Adrenal gland (tissue), 12 donors: ENCODE results near the gene SLC2A6. TPM values are rescaled to one million over a fixed set of nuclear protein-coding genes. Genes with fewer than 3 reads are reported as not detected.

Experiments
- DNase-seq, 7 donors: peaks; one replicate each; pipeline ENCODE4 v3.0.0-alpha.2; 2019 to 2020
- H3K27ac ChIP-seq, 5 donors: fragments of 200-600 bp; sonication (generic) in 4 of 5; 1 replicate in 3 of 5; 2 replicates in 2 of 5; pipeline versions ENCODE4 v1.5.1 to v1.8.0; 2016 to 2020; ENCODE audit warnings: mild to moderate bottlenecking in 1 of 5
- H3K27me3 ChIP-seq: fragments of 200-600 bp; 2 replicates; pipeline ENCODE4 v1.8.0; 2021
- H3K36me3 ChIP-seq, 2 donors: fragments of 200-600 bp; replicated peaks in 1 of 2; 1 replicate in 1 of 2; 2 replicates in 1 of 2; pipeline versions ENCODE4 v1.5.1 to v1.8.0; 2018 to 2022
- H3K4me1 ChIP-seq, 2 donors: fragments of 200-600 bp; replicated peaks in 1 of 2; 1 replicate in 1 of 2; 2 replicates in 1 of 2; pipeline versions ENCODE4 v1.5.1 to v1.8.0; 2018 to 2021
- H3K4me3 ChIP-seq, 4 donors: fragments of 200-600 bp; sonication (generic) in 3 of 4; one replicate each; pipeline ENCODE4 v1.5.1; 2016 to 2018
- H3K9me3 ChIP-seq, 3 donors: fragments of 200-600 bp; sonication (generic) in 1 of 3; replicated peaks in 1 of 3; 1 replicate in 2 of 3; 2 replicates in 1 of 3; pipeline versions ENCODE4 v1.5.1 to v1.8.0; 2016 to 2021
- CTCF ChIP-seq, 6 experiments: fragments of 450-650 bp in 4 of 6; fragments of 200-600 bp in 2 of 6; sonication (generic) in 1 of 6; IDR thresholded peaks; 1 replicate in 5 of 6; 2 replicates in 1 of 6; pipeline versions ENCODE4 v1.5.1 to v1.8.0; 2016 to 2021; ENCODE audit warnings: antibody characterized with exemption in 6 of 6, mild to moderate bottlenecking in 2 of 6, moderate library complexity in 1 of 6
- POLR2A ChIP-seq, 2 donors: fragments of 450-650 bp; IDR thresholded peaks; one replicate each; pipeline ENCODE4 v1.6.1; 2017; ENCODE audit warnings: antibody characterized with exemption in 2 of 2, mild to moderate bottlenecking in 2 of 2, moderate library complexity in 1 of 2
- WGBS, 4 donors: extraction: QIAGEN DNeasy Blood & Tissue Kit in 2 of 4; methylation state at CpG; one replicate each; pipeline versions ENCODE4 v1.1.5 to v1.1.7; 2013 to 2017; 5-methylcytosine and 5-hydroxymethylcytosine counted together
- intact Hi-C, 2 donors: fragments of 100-400 bp; cut with DNase I; formaldehyde crosslinking; loops; one replicate each; pipeline versions ENCODE4 v1.14.1 to v1.15.0; 2022 to 2023
- polyA plus RNA-seq, 3 donors: library from polyadenylated mRNA; stranded (reverse); fragments of 200-250 nt in 2 of 3; fragments of 350-450 nt in 1 of 3; fragmentation: Illumina TruSeq in 1 of 3; extraction: RNeasy Lipid Tissue Mini Kit (QIAGEN cat#74804) in 1 of 3; gene quantifications; one replicate each; pipeline ENCODE4 v1.2.3, GENCODE V29; 2013 to 2014
- total RNA-seq, 9 donors: library from RNA; depleted of rRNA in 4 of 9; stranded (reverse); fragments of >200 nt in 4 of 9; fragments of 120-200 nt in 1 of 9; fragmentation: NEBNext Ultra II Directional in 1 of 9; extraction: Animal tissue kit (Norgen Biotek cat#: 25700) in 1 of 9; gene quantifications; one replicate each; pipeline versions ENCODE4 v1.1.0 to v1.2.4, GENCODE V29; 2013 to 2023
- donor health status: healthy with polysubstance abuse.
- donor health status: Bipolar disorder and iron deficiency.
- donor health status: DM: yes; HTN: yes; CAD: no.
- donor health status: DM: no; HTN: no; CAD: no.
- donor health status: DM: no; HTN: no; CAD: no.
- donor health status: DM: yes; HTN: yes; CAD: no.

The SLC2A6 gene
- total and polyA plus RNA-seq, 12 donors: 1.4 to 79.1 (median 5.8) TPM

GRCh38 chr9:133492061-133493021, 13.4 kb upstream of the SLC2A6 start:
- TF ChIP-seq POLR2A (IDR thresholded peaks at IDR 0.05): no peak
- TF ChIP-seq CTCF (IDR thresholded peaks at IDR 0.05): no peak
- Histone ChIP-seq H3K27ac (peak overlapping the region in 3 of 5 donors; percentile 44 to 86 (median 47)), H3K9me3 (no peaks in the 10 kb centered on the region), H3K4me1 (no peaks in the 10 kb centered on the region), H3K4me3 (no peak overlapping the region), H3K27me3 (no peaks in the 10 kb centered on the region), H3K36me3 (no peaks in the 10 kb centered on the region)
- 57 to 72% (median 65%) methylated on average over 11 to 33 of the region's 33 CpGs for WGBS, 4 donors
- no peak for DNase-seq
- intact Hi-C loops: no loop called here

GRCh38 chr9:133491656-133491925, 12.7 kb upstream of the SLC2A6 start:
- Histone ChIP-seq H3K27me3 (no peaks in the 10 kb centered on the region), H3K27ac (peak overlapping the region in 3 of 5 donors; percentile 44 to 86 (median 47)), H3K9me3 (no peaks in the 10 kb centered on the region), H3K4me1 (no peaks in the 10 kb centered on the region), H3K4me3 (no peak overlapping the region), H3K36me3 (no peaks in the 10 kb centered on the region)
- no peak for DNase-seq
- TF ChIP-seq CTCF (IDR thresholded peaks at IDR 0.05): no peak
- TF ChIP-seq POLR2A (IDR thresholded peaks at IDR 0.05): no peak
- intact Hi-C loops: no loop called here
- 79 to 86% (median 84%) methylated on average over 7 to 8 of the region's 8 CpGs for WGBS, 4 donors

- H3K4me1 ChIP-seq: peaks cover 0 to 2% of the 10 kb centered on the region in 2 donors
- H3K36me3 ChIP-seq: no peaks in the 10 kb centered on the region
- no peaks in the 10 kb centered on the region for H3K9me3 ChIP-seq
- H3K27me3 ChIP-seq: no peaks in the 10 kb centered on the region
- 69 to 78% (median 75%) methylated on average over 6 to 12 of the region's 12 CpGs for WGBS, 4 donors
- no peak for DNase-seq
- TF ChIP-seq POLR2A (IDR thresholded peaks at IDR 0.05) (no peak), CTCF (IDR thresholded peaks at IDR 0.05) (no peak)
- peak overlapping the region in 2 of 5 donors; percentile 44 to 86 for H3K27ac ChIP-seq
- intact Hi-C loops: no loop called here
- no peak overlapping the region for H3K4me3 ChIP-seq
Observed at GRCh38 chr9:133490865-133491655, 12.2 kb upstream of the SLC2A6 start.

GRCh38 chr9:133490201-133490681, 11.3 kb upstream of the SLC2A6 start:
- 39 to 69% (median 60%) methylated on average over 4 to 13 of the region's 13 CpGs for WGBS, 4 donors
- H3K27me3 ChIP-seq: no peaks in the 10 kb centered on the region
- no peaks in the 10 kb centered on the region for H3K9me3 ChIP-seq
- H3K4me1 ChIP-seq: peaks cover 0 to 4% of the 10 kb centered on the region in 2 donors
- no peak overlapping the region for H3K4me3 ChIP-seq
- intact Hi-C loops: no loop called here
- TF ChIP-seq CTCF (IDR thresholded peaks at IDR 0.05) (no peak), POLR2A (IDR thresholded peaks at IDR 0.05) (no peak)
- H3K36me3 ChIP-seq: no peaks in the 10 kb centered on the region
- DNase-seq: no peak
- H3K27ac ChIP-seq: no peak overlapping the region
